Measurements from ENCODE around the gene PLVAP.

DNA sequence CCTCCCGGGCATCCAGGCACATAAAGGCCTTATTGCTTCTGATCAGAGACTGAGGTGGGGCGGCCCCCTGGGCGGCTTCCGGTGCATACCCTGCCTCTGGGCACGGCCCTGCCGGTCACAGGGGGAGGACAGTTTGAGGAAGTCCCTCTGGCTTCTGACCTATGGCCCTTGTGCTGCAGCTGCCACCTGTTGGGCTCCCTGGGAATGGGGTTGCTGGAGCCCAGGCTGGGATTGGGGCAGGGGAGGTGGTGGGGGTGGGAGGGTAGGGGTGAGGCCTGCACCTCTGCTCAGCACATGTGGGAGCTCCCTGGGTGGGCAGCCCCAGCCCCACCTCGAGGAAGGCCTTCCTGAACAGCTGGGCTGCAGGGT is 53.2 kb downstream of the PLVAP start:
- TF ChIP-seq, protein P1, sequence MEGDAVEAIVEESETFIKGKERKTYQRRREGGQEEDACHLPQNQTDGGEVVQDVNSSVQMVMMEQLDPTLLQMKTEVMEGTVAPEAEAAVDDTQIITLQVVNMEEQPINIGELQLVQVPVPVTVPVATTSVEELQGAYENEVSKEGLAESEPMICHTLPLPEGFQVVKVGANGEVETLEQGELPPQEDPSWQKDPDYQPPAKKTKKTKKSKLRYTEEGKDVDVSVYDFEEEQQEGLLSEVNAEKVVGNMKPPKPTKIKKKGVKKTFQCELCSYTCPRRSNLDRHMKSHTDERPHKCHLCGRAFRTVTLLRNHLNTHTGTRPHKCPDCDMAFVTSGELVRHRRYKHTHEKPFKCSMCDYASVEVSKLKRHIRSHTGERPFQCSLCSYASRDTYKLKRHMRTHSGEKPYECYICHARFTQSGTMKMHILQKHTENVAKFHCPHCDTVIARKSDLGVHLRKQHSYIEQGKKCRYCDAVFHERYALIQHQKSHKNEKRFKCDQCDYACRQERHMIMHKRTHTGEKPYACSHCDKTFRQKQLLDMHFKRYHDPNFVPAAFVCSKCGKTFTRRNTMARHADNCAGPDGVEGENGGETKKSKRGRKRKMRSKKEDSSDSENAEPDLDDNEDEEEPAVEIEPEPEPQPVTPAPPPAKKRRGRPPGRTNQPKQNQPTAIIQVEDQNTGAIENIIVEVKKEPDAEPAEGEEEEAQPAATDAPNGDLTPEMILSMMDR (IDR thresholded peaks at IDR 0.05) = no peak
- TF ChIP-seq POLR2A (IDR thresholded peaks at IDR 0.05) = no peak
